ENCODE data around the gene CCK.

- TF ChIP-seq POLR2A (IDR thresholded peaks at IDR 0.05): no peak
- TF ChIP-seq, protein P1, sequence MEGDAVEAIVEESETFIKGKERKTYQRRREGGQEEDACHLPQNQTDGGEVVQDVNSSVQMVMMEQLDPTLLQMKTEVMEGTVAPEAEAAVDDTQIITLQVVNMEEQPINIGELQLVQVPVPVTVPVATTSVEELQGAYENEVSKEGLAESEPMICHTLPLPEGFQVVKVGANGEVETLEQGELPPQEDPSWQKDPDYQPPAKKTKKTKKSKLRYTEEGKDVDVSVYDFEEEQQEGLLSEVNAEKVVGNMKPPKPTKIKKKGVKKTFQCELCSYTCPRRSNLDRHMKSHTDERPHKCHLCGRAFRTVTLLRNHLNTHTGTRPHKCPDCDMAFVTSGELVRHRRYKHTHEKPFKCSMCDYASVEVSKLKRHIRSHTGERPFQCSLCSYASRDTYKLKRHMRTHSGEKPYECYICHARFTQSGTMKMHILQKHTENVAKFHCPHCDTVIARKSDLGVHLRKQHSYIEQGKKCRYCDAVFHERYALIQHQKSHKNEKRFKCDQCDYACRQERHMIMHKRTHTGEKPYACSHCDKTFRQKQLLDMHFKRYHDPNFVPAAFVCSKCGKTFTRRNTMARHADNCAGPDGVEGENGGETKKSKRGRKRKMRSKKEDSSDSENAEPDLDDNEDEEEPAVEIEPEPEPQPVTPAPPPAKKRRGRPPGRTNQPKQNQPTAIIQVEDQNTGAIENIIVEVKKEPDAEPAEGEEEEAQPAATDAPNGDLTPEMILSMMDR (IDR thresholded peaks at IDR 0.05): no peak
Measured at GRCh38 chr3:42214565-42215283, 51.3 kb downstream of the CCK start.

Data from testis (tissue), 2 donors.